HG03280 (cell line): ENCODE data around the gene ALKAL2.
"Not testable (repeated sequence)": the region's sequence is repeated elsewhere in the genome, so short reads cannot be mapped to it uniquely, and the experiment has no call there.

ENCODE experiments used
- ATAC-seq: cut with Tn5 transposase; IDR thresholded peaks from one replicate; pipeline ENCODE4 v1.9.1; 2021; ENCODE audit warnings: mild to moderate bottlenecking, moderate library complexity; ENCODE audit not compliant: unreplicated experiment

Gene ALKAL2

GRCh38 chr2:287911-288757, at the start of gene ALKAL2:
Gene ALKAL2 (minus strand): TSS chr2:288091. CDS start chr2:287835, 256 bp downstream.
- no peak for ATAC-seq

GRCh38 chr2:336949-337348, 49.1 kb upstream of the ALKAL2 start:
- ATAC-seq: not testable (repeated sequence)

GRCh38 chr2:336360-336759, 48.5 kb upstream of the ALKAL2 start:
- no peak for ATAC-seq

GRCh38 chr2:332592-332991, 44.7 kb upstream of the ALKAL2 start:
- ATAC-seq: no peak

- ATAC-seq: no peak
These were observed 40.9 kb upstream of the ALKAL2 start for GRCh38 chr2:328761-329160.

GRCh38 chr2:323035-323434, 35.1 kb upstream of the ALKAL2 start:
- no peak for ATAC-seq

GRCh38 chr2:322326-322725, 34.4 kb upstream of the ALKAL2 start:
- ATAC-seq: no peak

- no peak for ATAC-seq
These were observed 32.7 kb upstream of the ALKAL2 start for GRCh38 chr2:320561-320960.

GRCh38 chr2:319059-319600, 31.2 kb upstream of the ALKAL2 start:
- ATAC-seq: no peak

GRCh38 chr2:317501-318424, 29.9 kb upstream of the ALKAL2 start:
- ATAC-seq: no peak

- no peak for ATAC-seq
These were observed 28.5 kb upstream of the ALKAL2 start for GRCh38 chr2:316381-316780.

- not testable (repeated sequence) for ATAC-seq
These were observed 28.0 kb upstream of the ALKAL2 start for GRCh38 chr2:315925-316324.

GRCh38 chr2:314561-315336, 26.9 kb upstream of the ALKAL2 start:
- no peak for ATAC-seq

GRCh38 chr2:313991-314390, 26.1 kb upstream of the ALKAL2 start:
- no peak for ATAC-seq

- ATAC-seq: no peak
These were observed 23.1 kb upstream of the ALKAL2 start for GRCh38 chr2:310994-311393.

GRCh38 chr2:309954-310510, 22.1 kb upstream of the ALKAL2 start:
- ATAC-seq: no peak

- ATAC-seq: no peak
These were observed 21.5 kb upstream of the ALKAL2 start for GRCh38 chr2:309148-309953.

- no peak for ATAC-seq
These were observed 17.5 kb upstream of the ALKAL2 start for GRCh38 chr2:305366-305765.

GRCh38 chr2:296354-296753, 8.5 kb upstream of the ALKAL2 start:
- ATAC-seq: no peak

GRCh38 chr2:295090-295489, 7.2 kb upstream of the ALKAL2 start:
- ATAC-seq: no peak
